Measurements from ENCODE around the gene EIF4E2.

Gene EIF4E2

GRCh38 chr2:232523682-232524597 lies 26.5 kb upstream of the EIF4E2 start:
- peaks cover 6 to 13% of the 10 kb centered on the region in 2 donors for H3K4me1 ChIP-seq (ENCODE audit: control insufficient read depth in 2 of 2, insufficient read depth in 1 of 2, low read depth in 1 of 2, low read length in 2 of 2)
- no CpG with 5 or more reads among the region's 75 CpGs for WGBS, 2 donors (ENCODE audit: extremely low coverage in 2 of 2, insufficient read length in 2 of 2, insufficient replicate concordance in 1 of 2)
- peak overlapping the region; percentile 85 for H3K23ac ChIP-seq (ENCODE audit: low read depth, low read length, poor library complexity)
- H3K4me2 ChIP-seq (ENCODE audit: insufficient read depth, low read length, poor library complexity, severe bottlenecking): peak overlapping the region; percentile 88
- H3K9ac ChIP-seq (ENCODE audit: low read depth, low read length, poor library complexity): peak overlapping the region; percentile 90
- peak overlapping the region; percentile 95 for H2AFZ ChIP-seq (ENCODE audit: low read length)
- peak; percentile 75 for DNase-seq (ENCODE audit: low spot score)
- peak overlapping the region; percentile 24 for H2BK5ac ChIP-seq (ENCODE audit: low read length)
- H2BK120ac ChIP-seq (ENCODE audit: low read depth, low read length): no peak overlapping the region
- H4K8ac ChIP-seq (ENCODE audit: low read depth, low read length): no peak overlapping the region
- peaks cover 17 to 68% (median 33%) of the 10 kb centered on the region in 3 experiments for H3K27me3 ChIP-seq (ENCODE audit: control insufficient read depth in 3 of 3, insufficient read depth in 3 of 3, low read depth in 1 of 3, low read length in 3 of 3)
- H3K4me3 ChIP-seq (ENCODE audit: low read length in 2 of 2): peak overlapping the region; percentile 30 to 79
- H4K91ac ChIP-seq (ENCODE audit: low read depth, low read length, poor library complexity): no peak overlapping the region
- peak overlapping the region; percentile 67 for H2BK15ac ChIP-seq (ENCODE audit: low read length)
- H3K79me1 ChIP-seq (ENCODE audit: low read depth, low read length): peaks cover 2% of the 10 kb centered on the region
- H3K18ac ChIP-seq (ENCODE audit: low read length): peak overlapping the region; percentile 55
- H3K14ac ChIP-seq (ENCODE audit: low read length): peak overlapping the region; percentile 71
- no peaks in the 10 kb centered on the region for H3K9me3 ChIP-seq (replicated peaks in 1 of 2; ENCODE audit: control insufficient read depth in 2 of 2, insufficient read depth in 1 of 2, low read depth in 1 of 2, low read length in 2 of 2)
- H2AK5ac ChIP-seq (ENCODE audit: low read depth, low read length): peak overlapping the region; percentile 99
- H2BK12ac ChIP-seq (ENCODE audit: low read length): peak overlapping the region; percentile 22
- no peak overlapping the region for H3K4ac ChIP-seq (ENCODE audit: low read length)
- no peaks in the 10 kb centered on the region for H3K36me3 ChIP-seq (replicated peaks in 1 of 2; ENCODE audit: control insufficient read depth in 2 of 2, insufficient read depth in 2 of 2, low read length in 2 of 2)
- H3K27ac ChIP-seq (replicated peaks; ENCODE audit: low read length): no peak overlapping the region

- Histone ChIP-seq H3K4ac (ENCODE audit: low read length) (no peak overlapping the region), H3K9ac (ENCODE audit: low read depth, low read length, poor library complexity) (no peak overlapping the region), H2AK5ac (ENCODE audit: low read depth, low read length) (peak overlapping the region; percentile 99), H3K9me3 (replicated peaks in 1 of 2; ENCODE audit: control insufficient read depth in 2 of 2, insufficient read depth in 1 of 2, low read depth in 1 of 2, low read length in 2 of 2) (no peaks in the 10 kb centered on the region), H3K23ac (ENCODE audit: low read depth, low read length, poor library complexity) (peak overlapping the region; percentile 49), H2BK12ac (ENCODE audit: low read length) (no peak overlapping the region), H2BK5ac (ENCODE audit: low read length) (no peak overlapping the region), H3K27ac (replicated peaks; ENCODE audit: low read length) (no peak overlapping the region), H3K27me3 (ENCODE audit: control insufficient read depth in 3 of 3, insufficient read depth in 3 of 3, low read depth in 1 of 3, low read length in 3 of 3) (peaks cover 17 to 68% (median 33%) of the 10 kb centered on the region in 3 experiments), H3K14ac (ENCODE audit: low read length) (no peak overlapping the region), H4K8ac (ENCODE audit: low read depth, low read length) (no peak overlapping the region), H3K4me3 (ENCODE audit: low read length in 2 of 2) (no peak overlapping the region), H2BK120ac (ENCODE audit: low read depth, low read length) (no peak overlapping the region), H3K79me1 (ENCODE audit: low read depth, low read length) (peaks cover 2% of the 10 kb centered on the region), H3K4me2 (ENCODE audit: insufficient read depth, low read length, poor library complexity, severe bottlenecking) (no peak overlapping the region), H2BK15ac (ENCODE audit: low read length) (peak overlapping the region; percentile 8), H4K91ac (ENCODE audit: low read depth, low read length, poor library complexity) (no peak overlapping the region), H2AFZ (ENCODE audit: low read length) (no peak overlapping the region), H3K18ac (ENCODE audit: low read length) (no peak overlapping the region), H3K4me1 (ENCODE audit: control insufficient read depth in 2 of 2, insufficient read depth in 1 of 2, low read depth in 1 of 2, low read length in 2 of 2) (peaks cover 6 to 11% of the 10 kb centered on the region in 2 donors), H3K36me3 (replicated peaks in 1 of 2; ENCODE audit: control insufficient read depth in 2 of 2, insufficient read depth in 2 of 2, low read length in 2 of 2) (no peaks in the 10 kb centered on the region)
- DNase-seq (ENCODE audit: low spot score): no peak
- WGBS, 2 donors (ENCODE audit: extremely low coverage in 2 of 2, insufficient read length in 2 of 2, insufficient replicate concordance in 1 of 2): no CpG with 5 or more reads among the region's 6 CpGs
Measured at GRCh38 chr2:232524771-232525170, 25.7 kb upstream of the EIF4E2 start.

DNA sequence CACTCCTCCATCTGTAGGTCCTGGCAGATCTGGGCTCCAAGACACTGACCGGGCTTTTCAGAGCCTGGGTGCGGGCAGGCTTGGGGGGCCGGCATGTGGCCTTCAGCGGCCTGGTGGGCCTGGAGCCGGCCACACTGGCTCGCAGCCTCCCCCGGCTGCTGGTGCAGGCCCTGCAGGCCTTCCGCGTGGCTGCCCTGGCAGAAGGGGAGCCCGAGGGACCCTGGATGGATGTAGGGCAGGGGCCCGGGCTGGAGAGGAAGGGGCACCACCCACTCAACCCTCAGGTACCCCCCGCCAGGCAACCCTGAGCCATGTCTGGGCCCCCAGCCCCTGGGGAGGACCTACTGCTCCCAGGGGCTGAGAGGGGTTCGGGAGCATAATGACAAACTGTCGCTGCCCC lies 25.3 kb upstream of the EIF4E2 start:
- Histone ChIP-seq H3K79me1 (ENCODE audit: low read depth, low read length) (peaks cover 2% of the 10 kb centered on the region), H3K36me3 (replicated peaks in 1 of 2; ENCODE audit: control insufficient read depth in 2 of 2, insufficient read depth in 2 of 2, low read length in 2 of 2) (no peaks in the 10 kb centered on the region), H3K4me1 (ENCODE audit: control insufficient read depth in 2 of 2, insufficient read depth in 1 of 2, low read depth in 1 of 2, low read length in 2 of 2) (peaks cover 6 to 10% of the 10 kb centered on the region in 2 donors), H3K18ac (ENCODE audit: low read length) (peak overlapping the region; percentile 87), H2AK5ac (ENCODE audit: low read depth, low read length) (peak overlapping the region; percentile 99), H3K4me2 (ENCODE audit: insufficient read depth, low read length, poor library complexity, severe bottlenecking) (no peak overlapping the region), H4K91ac (ENCODE audit: low read depth, low read length, poor library complexity) (no peak overlapping the region), H2BK15ac (ENCODE audit: low read length) (peak overlapping the region; percentile 75), H4K8ac (ENCODE audit: low read depth, low read length) (no peak overlapping the region), H3K23ac (ENCODE audit: low read depth, low read length, poor library complexity) (no peak overlapping the region), H3K14ac (ENCODE audit: low read length) (peak overlapping the region; percentile 56), H3K9ac (ENCODE audit: low read depth, low read length, poor library complexity) (peak overlapping the region; percentile 70), H2BK5ac (ENCODE audit: low read length) (no peak overlapping the region), H3K27me3 (ENCODE audit: control insufficient read depth in 3 of 3, insufficient read depth in 3 of 3, low read depth in 1 of 3, low read length in 3 of 3) (peaks cover 17 to 66% (median 33%) of the 10 kb centered on the region in 3 experiments), H2AFZ (ENCODE audit: low read length) (no peak overlapping the region), H3K9me3 (replicated peaks in 1 of 2; ENCODE audit: control insufficient read depth in 2 of 2, insufficient read depth in 1 of 2, low read depth in 1 of 2, low read length in 2 of 2) (no peaks in the 10 kb centered on the region), H3K4ac (ENCODE audit: low read length) (no peak overlapping the region), H2BK12ac (ENCODE audit: low read length) (peak overlapping the region; percentile 82), H3K27ac (replicated peaks; ENCODE audit: low read length) (no peak overlapping the region), H3K4me3 (ENCODE audit: low read length in 2 of 2) (no peak overlapping the region), H2BK120ac (ENCODE audit: low read depth, low read length) (no peak overlapping the region)
- no peak for DNase-seq (ENCODE audit: low spot score)
- no CpG with 5 or more reads among the region's 14 CpGs for WGBS, 2 donors (ENCODE audit: extremely low coverage in 2 of 2, insufficient read length in 2 of 2, insufficient replicate concordance in 1 of 2)

GRCh38 chr2:232525791-232526371 lies 24.6 kb upstream of the EIF4E2 start, which contains the start of gene CHRND:
Gene CHRND, plus strand, starts transcription at chr2:232526160. Its CDS starts 56 bp downstream, at chr2:232526216.
- Histone ChIP-seq H3K4me1 (ENCODE audit: control insufficient read depth in 2 of 2, insufficient read depth in 1 of 2, low read depth in 1 of 2, low read length in 2 of 2) (peaks cover 6 to 10% of the 10 kb centered on the region in 2 donors), H2BK120ac (ENCODE audit: low read depth, low read length) (peak within 1 kb of the TSS; percentile 91), H3K9me3 (replicated peaks in 1 of 2; ENCODE audit: control insufficient read depth in 2 of 2, insufficient read depth in 1 of 2, low read depth in 1 of 2, low read length in 2 of 2) (no peaks in the 10 kb centered on the region), H3K14ac (ENCODE audit: low read length) (peak within 1 kb of the TSS; percentile 56), H2BK15ac (ENCODE audit: low read length) (peak within 1 kb of the TSS; percentile 81), H3K27me3 (ENCODE audit: control insufficient read depth in 3 of 3, insufficient read depth in 3 of 3, low read depth in 1 of 3, low read length in 3 of 3) (peaks cover 17 to 59% (median 31%) of the 10 kb centered on the region in 3 experiments), H2AK5ac (ENCODE audit: low read depth, low read length) (peak within 1 kb of the TSS; percentile 99), H4K8ac (ENCODE audit: low read depth, low read length) (peak within 1 kb of the TSS; percentile 82), H3K27ac (replicated peaks; ENCODE audit: low read length) (no peak within 1 kb of the TSS), H3K18ac (ENCODE audit: low read length) (peak within 1 kb of the TSS; percentile 87), H3K79me1 (ENCODE audit: low read depth, low read length) (peaks cover 2% of the 10 kb centered on the region), H2AFZ (ENCODE audit: low read length) (no peak within 1 kb of the TSS), H3K4ac (ENCODE audit: low read length) (peak within 1 kb of the TSS; percentile 53), H3K9ac (ENCODE audit: low read depth, low read length, poor library complexity) (peak within 1 kb of the TSS; percentile 70), H3K23ac (ENCODE audit: low read depth, low read length, poor library complexity) (peak within 1 kb of the TSS; percentile 80), H3K4me2 (ENCODE audit: insufficient read depth, low read length, poor library complexity, severe bottlenecking) (peak within 1 kb of the TSS; percentile 25), H3K36me3 (replicated peaks in 1 of 2; ENCODE audit: control insufficient read depth in 2 of 2, insufficient read depth in 2 of 2, low read length in 2 of 2) (no peaks in the 10 kb centered on the region), H2BK12ac (ENCODE audit: low read length) (peak within 1 kb of the TSS; percentile 90), H3K4me3 (ENCODE audit: low read length in 2 of 2) (no peak within 1 kb of the TSS), H2BK5ac (ENCODE audit: low read length) (peak within 1 kb of the TSS; percentile 53), H4K91ac (ENCODE audit: low read depth, low read length, poor library complexity) (no peak within 1 kb of the TSS)
- no peak for DNase-seq (ENCODE audit: low spot score)
- no CpG with 5 or more reads among the region's 18 CpGs for WGBS, 2 donors (ENCODE audit: extremely low coverage in 2 of 2, insufficient read length in 2 of 2, insufficient replicate concordance in 1 of 2)
